Stimulated activated CD4-positive, alpha-beta T cell treated with anti-CD3 and anti-CD28 coated beads, TNF-alpha, amount 100 ng/mL, for 1 hour (primary cell): Measurements from ENCODE around the gene TGM1.
"Not testable (repeated sequence)": the region's sequence is repeated elsewhere in the genome, so short reads cannot be mapped to it uniquely, and the experiment has no call there.

Source experiments
- DNase-seq, 3 donors: peaks; one replicate each; pipeline ENCODE4 v3.0.0-alpha.2; 2020; ENCODE audit warnings: low read depth in 3 of 3, low spot score in 1 of 3

The TGM1 gene

GRCh38 chr14:24255438-24255837, 7.5 kb downstream of the TGM1 start:
- DNase-seq = no peak

- DNase-seq = no peak
Observed at GRCh38 chr14:24254630-24255392, 8.2 kb downstream of the TGM1 start.

GRCh38 chr14:24253936-24254335, 9.0 kb downstream of the TGM1 start:
- DNase-seq = no peak

- DNase-seq = no peak
Observed at GRCh38 chr14:24252289-24253124, 10.5 kb downstream of the TGM1 start.

- no peak for DNase-seq
Observed at GRCh38 chr14:24251880-24252288, 11.1 kb downstream of the TGM1 start.

- no peak for DNase-seq
Observed at GRCh38 chr14:24250354-24250753, 12.6 kb downstream of the TGM1 start.

GRCh38 chr14:24249230-24250021, 13.6 kb downstream of the TGM1 start:
- no peak for DNase-seq

GRCh38 chr14:24247422-24247821, 15.6 kb downstream of the TGM1 start:
- DNase-seq = no peak

- no peak for DNase-seq
Observed at GRCh38 chr14:24246765-24247212, 16.2 kb downstream of the TGM1 start.

GRCh38 chr14:24245350-24245749, 17.6 kb downstream of the TGM1 start:
- not testable (repeated sequence) for DNase-seq

- DNase-seq = no peak
Observed at GRCh38 chr14:24243336-24243836, 19.6 kb downstream of the TGM1 start.

- peak; percentile 84 to 85 (median 85) for DNase-seq
Observed at GRCh38 chr14:24241829-24242443, 21.0 kb downstream of the TGM1 start.

- DNase-seq = no peak
Observed at GRCh38 chr14:24240110-24240918, 22.7 kb downstream of the TGM1 start.

- DNase-seq = no peak
Observed at GRCh38 chr14:24238527-24239037, 24.4 kb downstream of the TGM1 start.

GRCh38 chr14:24238123-24238522, 24.9 kb downstream of the TGM1 start:
- no peak for DNase-seq

GRCh38 chr14:24237463-24237955, 25.5 kb downstream of the TGM1 start:
- DNase-seq = no peak

GRCh38 chr14:24236689-24237462, 26.1 kb downstream of the TGM1 start:
- no peak for DNase-seq

- DNase-seq = no peak
Observed at GRCh38 chr14:24235804-24236688, 26.9 kb downstream of the TGM1 start.
